ENCODE measurements around the gene C2orf92. TPM values are rescaled to one million over a fixed set of nuclear protein-coding genes. Genes with fewer than 3 reads are reported as not detected.

The C2orf92 gene
- total RNA-seq, 6 donors from 2014 or later, result 9.1 to 45.1 (median 23.1) TPM

DNA sequence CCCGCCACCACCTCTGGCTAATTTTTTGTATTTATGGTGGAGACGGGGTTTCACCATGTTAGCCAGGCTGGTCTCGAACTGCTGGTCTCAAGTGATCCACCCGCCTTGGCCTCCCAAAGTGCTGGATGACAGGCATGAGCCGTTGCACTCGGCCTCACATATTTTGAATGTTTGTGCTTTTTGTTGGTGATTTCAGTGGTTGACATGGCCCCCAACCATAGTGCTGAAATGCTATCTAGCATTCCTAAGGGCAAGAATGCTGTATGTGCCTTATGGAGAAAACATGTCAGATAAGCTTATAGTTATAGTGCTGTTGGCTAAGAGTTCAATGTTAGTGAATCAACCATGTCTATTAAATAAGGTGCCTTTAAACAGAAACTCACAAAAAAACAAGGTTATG lies 52.7 kb downstream of the C2orf92 start:
- 89 to 95% methylated on average over 6 of the region's 6 CpGs for WGBS, 2 donors
- no peaks in the 10 kb centered on the region for H3K27me3 ChIP-seq
- TF ChIP-seq POLR2A (IDR thresholded peaks at IDR 0.05) (no peak), POLR2AphosphoS5 (IDR thresholded peaks at IDR 0.05) (no peak), EP300 (IDR thresholded peaks at IDR 0.05) (no peak)
- TF ChIP-seq, protein P1, sequence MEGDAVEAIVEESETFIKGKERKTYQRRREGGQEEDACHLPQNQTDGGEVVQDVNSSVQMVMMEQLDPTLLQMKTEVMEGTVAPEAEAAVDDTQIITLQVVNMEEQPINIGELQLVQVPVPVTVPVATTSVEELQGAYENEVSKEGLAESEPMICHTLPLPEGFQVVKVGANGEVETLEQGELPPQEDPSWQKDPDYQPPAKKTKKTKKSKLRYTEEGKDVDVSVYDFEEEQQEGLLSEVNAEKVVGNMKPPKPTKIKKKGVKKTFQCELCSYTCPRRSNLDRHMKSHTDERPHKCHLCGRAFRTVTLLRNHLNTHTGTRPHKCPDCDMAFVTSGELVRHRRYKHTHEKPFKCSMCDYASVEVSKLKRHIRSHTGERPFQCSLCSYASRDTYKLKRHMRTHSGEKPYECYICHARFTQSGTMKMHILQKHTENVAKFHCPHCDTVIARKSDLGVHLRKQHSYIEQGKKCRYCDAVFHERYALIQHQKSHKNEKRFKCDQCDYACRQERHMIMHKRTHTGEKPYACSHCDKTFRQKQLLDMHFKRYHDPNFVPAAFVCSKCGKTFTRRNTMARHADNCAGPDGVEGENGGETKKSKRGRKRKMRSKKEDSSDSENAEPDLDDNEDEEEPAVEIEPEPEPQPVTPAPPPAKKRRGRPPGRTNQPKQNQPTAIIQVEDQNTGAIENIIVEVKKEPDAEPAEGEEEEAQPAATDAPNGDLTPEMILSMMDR (IDR thresholded peaks at IDR 0.05), result no peak
- H3K9me3 ChIP-seq, result no peaks in the 10 kb centered on the region
- no peaks in the 10 kb centered on the region for H3K4me1 ChIP-seq
- ATAC-seq (ENCODE audit: low FRiP score in 2 of 2) (no peak), DNase-seq (no peak)
- no peak overlapping the region for H3K4me3 ChIP-seq
- H3K36me3 ChIP-seq, result no peaks in the 10 kb centered on the region
- H3K27ac ChIP-seq, result no peak overlapping the region

DNA sequence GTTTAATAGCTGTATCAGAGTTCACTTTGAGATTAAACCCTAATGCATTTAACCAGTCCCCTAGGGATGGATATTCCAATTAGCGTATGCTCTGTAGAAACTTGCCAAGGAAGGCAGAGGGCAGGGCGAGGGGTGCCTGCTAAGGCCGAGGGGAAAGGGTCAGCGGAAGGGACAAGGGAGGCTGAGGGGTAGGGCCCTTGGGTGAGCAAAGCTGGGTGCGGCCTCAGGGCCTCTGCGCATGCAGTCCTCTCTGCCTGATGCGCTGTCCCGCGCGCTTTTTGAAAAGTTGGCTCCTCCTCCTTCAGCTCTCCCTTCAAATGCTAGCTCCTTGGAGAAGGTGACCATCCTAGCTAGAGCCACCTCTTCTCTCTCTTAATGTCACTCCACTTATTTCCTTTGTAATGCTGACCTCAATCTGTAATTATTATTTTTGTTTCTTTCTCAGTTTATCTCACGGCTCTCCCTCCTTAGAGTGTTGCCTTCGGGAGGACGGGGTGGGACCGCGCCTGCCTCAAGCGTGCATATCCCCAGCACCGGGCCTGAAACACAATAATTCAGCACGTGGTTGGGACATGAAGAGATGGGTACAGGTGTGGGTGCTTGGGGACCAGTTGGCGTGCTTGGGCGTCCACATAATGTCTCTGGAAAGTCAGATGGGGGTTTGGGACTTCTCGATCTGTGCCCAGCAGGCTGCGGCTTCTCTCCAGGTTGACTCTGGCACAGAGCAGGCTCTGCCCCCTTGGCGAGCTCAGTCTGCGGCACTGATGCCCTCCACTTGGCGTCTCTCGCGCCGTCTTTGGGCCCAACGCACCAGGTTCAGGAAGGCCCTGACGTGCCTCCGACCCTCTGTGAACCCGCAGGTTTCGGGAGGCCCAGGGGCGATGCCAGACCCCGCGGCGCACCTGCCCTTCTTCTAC lies 53.9 kb downstream of the C2orf92 start:
- no peaks in the 10 kb centered on the region for H3K9me3 ChIP-seq
- no peaks in the 10 kb centered on the region for H3K36me3 ChIP-seq
- H3K4me3 ChIP-seq, result no peak overlapping the region
- peak in 1 of 2 donors; percentile 27 for DNase-seq
- no peak for ATAC-seq (ENCODE audit: low FRiP score in 2 of 2)
- 82 to 90% methylated on average over 27 to 37 of the region's 37 CpGs for WGBS, 2 donors
- TF ChIP-seq, protein P1 (IDR thresholded peaks at IDR 0.05), result no peak
- no peak for TF ChIP-seq EP300 (IDR thresholded peaks at IDR 0.05)
- no peak for TF ChIP-seq POLR2A (IDR thresholded peaks at IDR 0.05)
- no peak for TF ChIP-seq POLR2AphosphoS5 (IDR thresholded peaks at IDR 0.05)
- no peaks in the 10 kb centered on the region for H3K27me3 ChIP-seq
- H3K4me1 ChIP-seq, result no peaks in the 10 kb centered on the region
- H3K27ac ChIP-seq, result no peak overlapping the region

DNA sequence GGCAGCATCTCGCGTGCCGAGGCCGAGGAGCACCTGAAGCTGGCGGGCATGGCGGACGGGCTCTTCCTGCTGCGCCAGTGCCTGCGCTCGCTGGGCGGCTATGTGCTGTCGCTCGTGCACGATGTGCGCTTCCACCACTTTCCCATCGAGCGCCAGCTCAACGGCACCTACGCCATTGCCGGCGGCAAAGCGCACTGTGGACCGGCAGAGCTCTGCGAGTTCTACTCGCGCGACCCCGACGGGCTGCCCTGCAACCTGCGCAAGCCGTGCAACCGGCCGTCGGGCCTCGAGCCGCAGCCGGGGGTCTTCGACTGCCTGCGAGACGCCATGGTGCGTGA lies 54.5 kb downstream of the C2orf92 start:
- TF ChIP-seq EP300 (IDR thresholded peaks at IDR 0.05), result no peak
- TF ChIP-seq, protein P1 (IDR thresholded peaks at IDR 0.05), result no peak
- TF ChIP-seq POLR2AphosphoS5 (IDR thresholded peaks at IDR 0.05), result no peak
- TF ChIP-seq POLR2A (IDR thresholded peaks at IDR 0.05), result no peak

DNA sequence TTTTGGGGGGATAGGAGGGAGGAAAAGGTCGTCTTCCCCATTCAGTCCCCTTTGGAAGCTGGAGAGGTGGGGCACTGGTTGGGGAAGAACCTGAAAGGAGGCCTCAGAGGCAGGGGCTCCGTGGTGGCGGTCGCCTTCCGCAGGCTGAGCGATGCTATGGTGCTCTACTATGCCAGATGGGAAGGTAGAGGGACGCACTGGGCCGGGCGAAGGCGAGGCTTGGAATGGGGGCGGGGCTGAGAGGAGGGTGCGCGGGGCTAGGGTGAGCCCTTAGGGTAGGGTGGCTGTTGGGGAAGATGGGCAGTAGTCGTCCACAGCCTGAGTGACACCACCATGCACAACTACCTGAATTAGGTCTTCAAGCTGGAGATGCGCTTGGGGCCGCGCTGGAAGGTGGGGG lies 55.0 kb downstream of the C2orf92 start:
- H3K9me3 ChIP-seq, result no peaks in the 10 kb centered on the region
- peak in 1 of 2 donors; percentile 69 for DNase-seq
- no peaks in the 10 kb centered on the region for H3K36me3 ChIP-seq
- H3K4me3 ChIP-seq, result no peak overlapping the region
- ATAC-seq (ENCODE audit: low FRiP score in 2 of 2), result peak; percentile 17 to 35
- WGBS, 2 donors, result 80% methylated on average over 17 of the region's 17 CpGs
- no peaks in the 10 kb centered on the region for H3K27me3 ChIP-seq
- H3K4me1 ChIP-seq, result no peaks in the 10 kb centered on the region
- H3K27ac ChIP-seq, result no peak overlapping the region
- TF ChIP-seq, protein P1 (IDR thresholded peaks at IDR 0.05), result no peak
- no peak for TF ChIP-seq POLR2A (IDR thresholded peaks at IDR 0.05)
- TF ChIP-seq EP300 (IDR thresholded peaks at IDR 0.05), result no peak
- no peak for TF ChIP-seq POLR2AphosphoS5 (IDR thresholded peaks at IDR 0.05)

More for the DNA sequence above, 54.5 kb downstream of the C2orf92 start:
- no peaks in the 10 kb centered on the region for H3K4me1 ChIP-seq
- 65 to 69% methylated on average over 33 to 38 of the region's 41 CpGs for WGBS, 2 donors
- H3K27ac ChIP-seq, result no peak overlapping the region
- no peak for ATAC-seq (ENCODE audit: low FRiP score in 2 of 2)
- H3K9me3 ChIP-seq, result no peaks in the 10 kb centered on the region
- no peaks in the 10 kb centered on the region for H3K27me3 ChIP-seq
- no peaks in the 10 kb centered on the region for H3K36me3 ChIP-seq
- H3K4me3 ChIP-seq, result no peak overlapping the region
- peak in 1 of 2 donors; percentile 80 for DNase-seq
